Osteocyte (in vitro differentiated cells): Measurements from ENCODE around the gene IFNLR1. TPM values are rescaled to one million over a fixed set of nuclear protein-coding genes. Genes with fewer than 3 reads are reported as not detected.

Experiments
- DNase-seq: peaks from one replicate; pipeline ENCODE4 v3.0.0; 2021; ENCODE audit warnings: mixed read lengths; ENCODE audit not compliant: unreplicated experiment; ENCODE audit errors: extremely low spot score
- H3K27ac Mint-ChIP-seq: one replicate; pipeline ENCODE4 v1.8.0; 2021; ENCODE audit warnings: mild to moderate bottlenecking, mixed read lengths; ENCODE audit not compliant: unreplicated experiment
- H3K27me3 Mint-ChIP-seq: one replicate; pipeline ENCODE4 v1.8.0; 2021; ENCODE audit warnings: mixed read lengths; ENCODE audit not compliant: unreplicated experiment
- H3K36me3 Mint-ChIP-seq: one replicate; pipeline ENCODE4 v1.8.0; 2021; ENCODE audit warnings: mixed read lengths; ENCODE audit not compliant: unreplicated experiment
- H3K4me1 Mint-ChIP-seq: one replicate; pipeline ENCODE4 v1.8.0; 2021; ENCODE audit warnings: mixed read lengths; ENCODE audit not compliant: unreplicated experiment
- H3K4me3 Mint-ChIP-seq: one replicate; pipeline ENCODE4 v1.8.0; 2021; ENCODE audit warnings: mild to moderate bottlenecking, moderate library complexity, mixed read lengths; ENCODE audit not compliant: unreplicated experiment
- H3K9me3 Mint-ChIP-seq: one replicate; pipeline ENCODE4 v1.8.0; 2021; ENCODE audit warnings: mixed read lengths; ENCODE audit not compliant: unreplicated experiment
- CTCF ChIP-seq: fragments of 200-600 bp; sonication (generic); IDR thresholded peaks from 2 replicates; pipeline ENCODE4 v1.5.0; 2021; ENCODE audit warnings: antibody characterized with exemption, mild to moderate bottlenecking, moderate library complexity
- total RNA-seq: library from RNA; stranded (reverse); gene quantifications from 2 replicates; pipeline ENCODE4 v1.2.1, GENCODE V29; 2021

IFNLR1 gene
- total RNA-seq, 1 donor from 2014 or later, result 0.16 TPM

- Mint-ChIP-seq H3K27me3 (peaks cover 23% of the 10 kb centered on the region), H3K36me3 (peaks cover 2% of the 10 kb centered on the region), H3K27ac (no peak overlapping the region), H3K4me1 (no peaks in the 10 kb centered on the region), H3K4me3 (no peak overlapping the region), H3K9me3 (no peaks in the 10 kb centered on the region)
- DNase-seq, result no peak
- no peak for TF ChIP-seq CTCF
These were observed 35.0 kb upstream of the IFNLR1 start for GRCh38 chr1:24222008-24222605.

GRCh38 chr1:24221246-24221645 lies 34.2 kb upstream of the IFNLR1 start:
- no peak for TF ChIP-seq CTCF
- no peak overlapping the region for H3K27ac Mint-ChIP-seq
- H3K36me3 Mint-ChIP-seq, result peaks cover 2% of the 10 kb centered on the region
- H3K9me3 Mint-ChIP-seq, result no peaks in the 10 kb centered on the region
- DNase-seq, result no peak
- no peak overlapping the region for H3K4me3 Mint-ChIP-seq
- H3K4me1 Mint-ChIP-seq, result peaks cover 7% of the 10 kb centered on the region
- H3K27me3 Mint-ChIP-seq, result peaks cover 21% of the 10 kb centered on the region

DNA sequence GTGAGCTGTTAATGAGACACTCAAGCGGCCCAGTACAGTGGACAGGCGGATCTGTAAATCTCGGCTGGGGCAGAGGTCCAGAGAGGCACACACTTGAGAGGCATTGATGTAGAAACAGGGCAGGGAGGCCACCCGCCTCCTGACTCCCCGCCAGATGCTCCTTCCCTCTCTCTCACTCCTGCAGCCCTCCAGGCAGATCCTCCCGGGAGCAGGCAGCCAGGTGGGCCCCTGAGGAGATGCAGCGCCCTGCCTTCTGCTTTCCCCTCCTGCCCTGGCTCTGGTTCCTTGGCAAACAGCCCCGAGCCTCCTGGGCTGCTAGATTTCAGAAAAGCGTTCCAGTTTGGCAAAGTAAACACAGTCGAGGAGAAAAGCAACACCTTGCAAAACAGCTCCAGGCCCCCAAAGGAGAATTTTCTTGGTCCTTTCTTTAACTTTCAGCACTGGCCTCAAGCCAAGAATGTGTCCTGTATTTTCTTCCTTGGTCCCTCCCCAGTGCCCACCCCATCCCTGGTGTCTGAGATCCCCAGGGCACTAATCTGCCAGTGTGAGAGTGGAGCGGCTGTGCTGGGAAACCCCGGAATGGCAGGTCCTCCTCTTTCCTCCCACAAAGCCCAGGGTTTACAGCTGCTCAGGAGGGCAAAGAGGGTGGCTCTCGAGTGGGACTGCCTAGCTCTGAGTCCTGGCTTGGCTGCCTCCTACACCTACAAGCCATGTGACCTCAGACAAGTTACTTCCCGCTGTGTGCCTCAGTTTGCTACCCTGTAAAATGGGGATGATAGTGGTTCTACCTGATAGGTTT lies 29.4 kb upstream of the IFNLR1 start:
- peak overlapping the region; percentile 7 for H3K4me3 Mint-ChIP-seq
- H3K27me3 Mint-ChIP-seq, result peaks cover 29% of the 10 kb centered on the region
- H3K9me3 Mint-ChIP-seq, result no peaks in the 10 kb centered on the region
- DNase-seq, result no peak
- H3K36me3 Mint-ChIP-seq, result peaks cover 2% of the 10 kb centered on the region
- H3K4me1 Mint-ChIP-seq, result peaks cover 19% of the 10 kb centered on the region
- TF ChIP-seq CTCF, result no peak
- H3K27ac Mint-ChIP-seq, result peak overlapping the region; percentile 21

DNA sequence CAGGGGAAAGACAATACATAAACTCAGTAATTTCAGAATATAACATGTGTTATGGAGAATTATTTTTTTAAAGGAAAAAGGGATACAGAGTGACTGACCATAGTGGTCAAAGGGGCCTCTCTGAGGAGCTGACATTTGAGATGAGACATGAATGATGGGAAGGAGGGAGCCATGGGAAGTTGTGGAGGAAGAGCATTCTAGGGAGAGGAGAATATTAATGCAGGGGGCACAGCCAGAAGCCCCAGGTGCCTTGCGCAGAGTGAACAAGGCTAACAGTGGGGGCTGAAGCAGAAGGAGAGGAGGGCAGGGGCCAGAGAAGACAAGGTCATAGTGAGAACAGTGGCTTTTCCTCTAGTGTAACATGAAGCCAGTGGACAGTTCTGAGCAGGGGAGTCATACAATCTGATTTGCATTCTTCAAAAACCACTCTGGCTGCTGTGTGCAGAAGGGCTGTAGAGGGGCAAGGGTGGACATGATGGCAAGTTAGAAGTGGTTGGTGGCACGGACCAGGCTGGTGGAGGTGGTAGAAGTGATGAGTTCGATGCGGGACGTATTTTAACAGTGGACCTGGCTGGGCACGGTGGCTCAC lies 28.2 kb upstream of the IFNLR1 start:
- Mint-ChIP-seq H3K4me3 (no peak overlapping the region), H3K36me3 (no peaks in the 10 kb centered on the region), H3K4me1 (peaks cover 19% of the 10 kb centered on the region), H3K27ac (no peak overlapping the region), H3K9me3 (no peaks in the 10 kb centered on the region), H3K27me3 (peaks cover 30% of the 10 kb centered on the region)
- TF ChIP-seq CTCF, result no peak
- DNase-seq, result no peak

DNA sequence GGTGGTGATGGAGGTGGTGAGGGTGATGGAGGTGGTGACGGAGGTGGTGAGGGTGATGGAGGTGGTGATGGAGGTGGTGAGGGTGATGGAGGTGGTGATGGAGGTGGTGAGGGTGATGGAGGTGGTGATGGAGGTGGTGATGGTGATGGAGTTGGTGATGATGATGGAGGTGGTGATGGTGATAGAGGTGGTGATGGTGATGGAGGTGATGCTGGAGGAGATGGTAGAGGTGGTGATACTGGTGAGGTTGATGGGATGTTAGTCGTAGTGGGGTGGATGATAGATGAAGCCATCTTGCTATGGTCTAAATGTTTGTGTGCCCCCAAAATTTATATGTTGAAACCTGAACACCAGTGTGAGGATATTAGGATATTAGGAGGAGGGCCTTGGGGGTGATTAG lies 25.3 kb upstream of the IFNLR1 start:
- no peak overlapping the region for H3K27ac Mint-ChIP-seq
- no peaks in the 10 kb centered on the region for H3K36me3 Mint-ChIP-seq
- no peaks in the 10 kb centered on the region for H3K9me3 Mint-ChIP-seq
- H3K27me3 Mint-ChIP-seq, result peaks cover 21% of the 10 kb centered on the region
- DNase-seq, result no peak
- TF ChIP-seq CTCF, result no peak
- H3K4me3 Mint-ChIP-seq, result no peak overlapping the region
- peaks cover 19% of the 10 kb centered on the region for H3K4me1 Mint-ChIP-seq
